HTERT RPE-1 (cell line): ENCODE measurements around the gene CCNC.

Experiments used
- in situ Hi-C: fragments of 300-500 bp; cut with MboI; formaldehyde crosslinking; loops from 4 replicates; pipeline ENCODE4 v1.14.3; 2020; ENCODE audit warnings: low sequenced_read_pairs

Gene CCNC

GRCh38 chr6:99550046-99550748 lies 18.3 kb downstream of the CCNC start:
- in situ Hi-C loops, result no loop called here

DNA sequence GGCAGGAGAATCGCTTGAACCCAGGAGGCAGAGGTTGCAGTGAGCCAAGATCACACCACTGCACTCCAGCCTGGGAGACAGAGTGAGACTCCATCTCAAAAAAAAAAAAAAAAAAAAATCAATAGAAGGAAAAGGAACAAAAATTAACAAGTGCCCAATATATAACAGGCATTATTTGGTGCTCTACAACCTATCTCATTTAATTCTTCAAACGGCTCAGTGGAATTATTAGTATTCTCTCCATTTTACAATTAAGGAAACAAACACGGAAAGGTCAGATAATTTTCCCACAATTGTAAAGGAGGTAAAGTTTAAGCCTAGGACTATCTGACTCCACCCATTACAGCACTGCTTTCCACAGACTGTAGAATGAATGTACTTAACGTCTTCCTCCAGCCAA lies 19.8 kb downstream of the CCNC start:
- in situ Hi-C loops, result no loop called here

GRCh38 chr6:99547526-99547925 lies 20.9 kb downstream of the CCNC start:
- in situ Hi-C loops, result no loop called here

DNA sequence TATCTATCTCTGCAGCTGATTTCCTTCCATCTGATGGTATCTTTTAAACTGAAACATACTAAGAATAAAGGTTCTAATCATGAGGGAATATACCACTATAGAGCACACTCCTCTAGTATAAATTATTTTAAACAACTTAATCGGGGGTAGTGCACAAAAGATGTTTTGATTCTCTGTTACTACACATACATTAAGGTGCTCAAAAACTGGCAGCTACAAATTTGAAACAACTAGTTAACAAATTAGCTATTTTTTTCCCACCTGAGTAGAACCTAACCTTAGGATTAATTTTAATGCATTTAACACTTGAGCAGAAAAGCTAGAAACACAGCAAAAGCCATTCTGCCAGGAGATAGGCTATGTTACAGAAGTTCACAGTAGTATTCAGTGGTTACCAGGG lies 23.0 kb downstream of the CCNC start:
- in situ Hi-C loops, result no loop called here

- in situ Hi-C loops, result no loop called here
These were observed 24.5 kb downstream of the CCNC start for GRCh38 chr6:99543968-99544367.

GRCh38 chr6:99530627-99531026 lies 37.8 kb downstream of the CCNC start:
- in situ Hi-C loops, result no loop called here

- in situ Hi-C loops, result no loop called here
These were observed 45.9 kb downstream of the CCNC start for GRCh38 chr6:99522531-99522930.

GRCh38 chr6:99521633-99522151 lies 46.8 kb downstream of the CCNC start:
- in situ Hi-C loops, result no loop called here

DNA sequence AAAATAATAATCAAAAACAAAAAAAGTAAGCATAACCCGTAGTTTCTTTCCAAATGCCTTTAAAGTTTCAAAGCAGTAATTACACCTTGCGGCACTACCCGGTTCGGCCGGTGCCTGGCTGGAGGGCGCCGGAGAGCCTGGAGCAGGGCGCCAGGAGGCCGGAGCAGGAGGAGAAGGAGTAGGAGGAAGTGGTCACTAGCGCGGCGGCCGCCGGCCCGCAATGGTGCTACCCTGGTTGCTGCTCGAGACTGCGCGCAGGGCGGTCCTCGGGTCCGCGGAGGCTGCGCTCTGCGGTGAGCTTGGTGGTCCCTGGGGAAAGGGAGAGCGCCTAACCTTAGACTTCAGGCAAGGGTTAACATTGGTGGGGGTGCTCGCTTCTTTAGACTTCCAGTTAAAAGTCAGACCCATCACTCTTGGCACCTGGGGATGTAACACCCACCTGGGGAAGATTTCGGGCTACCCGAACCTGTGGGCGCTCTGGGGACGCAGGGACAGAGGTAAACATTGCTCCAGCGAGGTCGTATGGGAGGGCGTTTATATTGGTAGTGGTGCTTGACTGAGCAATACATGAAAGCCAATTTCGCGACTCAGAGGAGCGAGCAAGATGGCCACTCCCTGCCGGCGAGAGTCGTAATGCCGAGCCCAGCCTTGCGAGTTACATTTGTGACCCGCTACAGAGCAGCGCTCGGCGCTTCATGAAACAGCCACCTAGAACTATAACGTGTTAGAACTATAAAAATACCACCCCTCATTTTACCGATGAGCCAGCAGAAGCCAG lies 47.4 kb downstream of the CCNC start:
- in situ Hi-C loops, result no loop called here

GRCh38 chr6:99519446-99519845 lies 49.0 kb downstream of the CCNC start:
- in situ Hi-C loops, result no loop called here

GRCh38 chr6:99514089-99514488 lies 54.4 kb downstream of the CCNC start:
- in situ Hi-C loops, result no loop called here

DNA sequence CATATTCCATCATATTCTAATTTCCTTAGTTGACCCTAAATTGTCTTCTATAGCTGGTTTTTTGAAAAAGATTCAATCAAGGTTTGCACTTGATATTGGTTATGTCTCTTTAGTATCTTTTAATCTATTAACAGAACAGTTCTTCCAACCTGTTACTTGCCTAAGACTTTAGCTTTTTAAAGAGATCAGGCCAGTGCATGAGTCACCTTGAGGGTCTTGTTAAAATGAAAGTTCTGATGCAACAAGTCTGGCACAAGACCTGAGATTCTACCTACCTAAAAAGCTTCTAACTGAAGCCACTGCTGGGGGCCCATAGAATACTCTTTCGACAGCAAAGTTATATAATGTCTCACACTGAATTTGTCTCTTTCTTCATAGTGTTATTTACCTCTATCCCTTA lies 56.4 kb downstream of the CCNC start:
- in situ Hi-C loops, result no loop called here

DNA sequence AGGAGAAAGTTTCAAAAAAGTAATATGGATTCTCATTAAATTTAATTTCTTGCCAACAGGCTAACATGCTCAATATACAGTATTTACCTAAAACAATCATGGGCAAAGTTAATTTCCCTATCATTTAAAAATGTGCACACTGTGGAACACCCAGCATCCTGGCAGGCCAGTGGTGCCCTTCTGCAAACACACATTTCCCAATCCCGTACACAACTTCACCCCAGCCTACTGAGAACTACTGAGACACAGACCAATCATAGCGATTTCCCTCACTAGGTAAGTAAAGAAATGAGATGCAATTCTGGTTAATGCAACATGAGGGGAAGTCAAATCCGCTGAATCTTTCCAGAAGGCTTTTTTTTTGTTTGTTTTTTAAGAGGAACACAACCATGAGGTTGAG lies 60.8 kb downstream of the CCNC start:
- in situ Hi-C loops, result no loop called here

GRCh38 chr6:99501762-99502161 lies 66.7 kb downstream of the CCNC start:
- in situ Hi-C loops, result no loop called here

DNA sequence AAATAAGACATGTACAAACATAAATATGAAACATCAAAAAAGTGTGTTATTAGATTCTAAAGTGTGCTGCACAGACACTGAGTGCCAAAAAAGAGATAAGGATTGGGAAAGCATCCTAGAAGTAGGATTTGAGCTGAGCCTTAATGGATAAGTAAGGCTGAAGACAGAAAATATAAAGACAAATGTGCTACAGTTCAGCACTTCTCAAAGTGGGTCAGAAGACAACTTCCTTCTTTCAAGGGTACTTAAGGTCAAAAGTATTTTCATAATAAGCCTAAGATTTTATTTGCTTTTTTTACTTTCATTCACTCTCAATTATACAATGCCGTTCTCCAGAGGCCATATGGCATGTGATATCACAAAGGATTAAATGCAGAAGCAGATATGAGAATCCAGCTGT lies 70.0 kb downstream of the CCNC start:
- in situ Hi-C loops, result no loop called here

GRCh38 chr6:99495466-99495865 lies 73.0 kb downstream of the CCNC start:
- in situ Hi-C loops, result no loop called here
